A673 (cell line): ENCODE results near the gene DPF3.

Source experiments
- EZH2 ChIP-seq: fragments of 200-600 bp; sonication (generic); IDR thresholded peaks from 2 replicates; pipeline ENCODE4 v1.6.1; 2017; ENCODE audit warnings: borderline replicate concordance, low read depth, mild to moderate bottlenecking, mixed read lengths, antibody characterized with exemption, low read length; ENCODE audit not compliant: poor library complexity, severe bottlenecking
- TF ChIP-seq, protein P1 (sequence below): fragments of 300-800, 200-600 bp; sonication (generic); conservative IDR thresholded peaks from 2 replicates; pipeline ENCODE4 v1.5.1; 2017; ENCODE audit warnings: low read depth, mild to moderate bottlenecking, antibody characterized with exemption, low read length, moderate library complexity, mixed read lengths

GRCh38 chr14:72677664-72678063, 216.2 kb downstream of the DPF3 start:
- TF ChIP-seq, protein P1, sequence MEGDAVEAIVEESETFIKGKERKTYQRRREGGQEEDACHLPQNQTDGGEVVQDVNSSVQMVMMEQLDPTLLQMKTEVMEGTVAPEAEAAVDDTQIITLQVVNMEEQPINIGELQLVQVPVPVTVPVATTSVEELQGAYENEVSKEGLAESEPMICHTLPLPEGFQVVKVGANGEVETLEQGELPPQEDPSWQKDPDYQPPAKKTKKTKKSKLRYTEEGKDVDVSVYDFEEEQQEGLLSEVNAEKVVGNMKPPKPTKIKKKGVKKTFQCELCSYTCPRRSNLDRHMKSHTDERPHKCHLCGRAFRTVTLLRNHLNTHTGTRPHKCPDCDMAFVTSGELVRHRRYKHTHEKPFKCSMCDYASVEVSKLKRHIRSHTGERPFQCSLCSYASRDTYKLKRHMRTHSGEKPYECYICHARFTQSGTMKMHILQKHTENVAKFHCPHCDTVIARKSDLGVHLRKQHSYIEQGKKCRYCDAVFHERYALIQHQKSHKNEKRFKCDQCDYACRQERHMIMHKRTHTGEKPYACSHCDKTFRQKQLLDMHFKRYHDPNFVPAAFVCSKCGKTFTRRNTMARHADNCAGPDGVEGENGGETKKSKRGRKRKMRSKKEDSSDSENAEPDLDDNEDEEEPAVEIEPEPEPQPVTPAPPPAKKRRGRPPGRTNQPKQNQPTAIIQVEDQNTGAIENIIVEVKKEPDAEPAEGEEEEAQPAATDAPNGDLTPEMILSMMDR = no peak
- TF ChIP-seq EZH2 = no peak
